ENCODE data around the gene SMC1B.
"Not testable (repeated sequence)": the region's sequence is repeated elsewhere in the genome, so short reads cannot be mapped to it uniquely, and the experiment has no call there.

Gene SMC1B

GRCh38 chr22:45359627-45360026, 53.8 kb downstream of the SMC1B start:
- Histone ChIP-seq H3K9ac (ENCODE audit: low read length in 5 of 5) (no peak overlapping the region), H3K4me1 (ENCODE audit: control insufficient read depth in 5 of 5, insufficient read depth in 5 of 5, low read length in 5 of 5) (peaks cover 0 to 8% (median 3%) of the 10 kb centered on the region in 5 donors), H3K27ac (ENCODE audit: low read depth, low read length) (no peak overlapping the region)

GRCh38 chr22:45358127-45358526, 55.3 kb downstream of the SMC1B start:
- H3K9ac ChIP-seq (ENCODE audit: low read length in 5 of 5), result no peak overlapping the region
- no peaks in the 10 kb centered on the region for H3K27me3 ChIP-seq (ENCODE audit: control insufficient read depth in 5 of 5, insufficient read depth in 4 of 5, low read length in 5 of 5)
- no peak overlapping the region for H3K4me3 ChIP-seq (ENCODE audit: low read depth in 1 of 5, low read length in 5 of 5)
- H3K9me3 ChIP-seq (ENCODE audit: control insufficient read depth in 5 of 5, low read length in 5 of 5), result no peaks in the 10 kb centered on the region
- H3K27ac ChIP-seq (ENCODE audit: low read depth, low read length), result no peak overlapping the region
- no peaks in the 10 kb centered on the region for H3K36me3 ChIP-seq (ENCODE audit: control insufficient read depth in 5 of 5, insufficient read depth in 5 of 5, low read length in 5 of 5)
- peaks cover 0 to 8% (median 3%) of the 10 kb centered on the region in 5 donors for H3K4me1 ChIP-seq (ENCODE audit: control insufficient read depth in 5 of 5, insufficient read depth in 5 of 5, low read length in 5 of 5)

More at GRCh38 chr22:45359627-45360026, 53.8 kb downstream of the SMC1B start:
- H3K36me3 ChIP-seq (ENCODE audit: control insufficient read depth in 5 of 5, insufficient read depth in 5 of 5, low read length in 5 of 5), result no peaks in the 10 kb centered on the region
- H3K4me3 ChIP-seq (ENCODE audit: low read depth in 1 of 5, low read length in 5 of 5), result no peak overlapping the region
- H3K9me3 ChIP-seq (ENCODE audit: control insufficient read depth in 5 of 5, low read length in 5 of 5), result no peaks in the 10 kb centered on the region
- H3K27me3 ChIP-seq (ENCODE audit: control insufficient read depth in 5 of 5, insufficient read depth in 4 of 5, low read length in 5 of 5), result no peaks in the 10 kb centered on the region

GRCh38 chr22:45357490-45357889, 55.9 kb downstream of the SMC1B start:
- Histone ChIP-seq H3K9me3 (ENCODE audit: control insufficient read depth in 5 of 5, low read length in 5 of 5) (no peaks in the 10 kb centered on the region), H3K36me3 (ENCODE audit: control insufficient read depth in 5 of 5, insufficient read depth in 5 of 5, low read length in 5 of 5) (no peaks in the 10 kb centered on the region), H3K9ac (ENCODE audit: low read length in 5 of 5) (no peak overlapping the region), H3K27ac (ENCODE audit: low read depth, low read length) (no peak overlapping the region), H3K4me3 (ENCODE audit: low read depth in 1 of 5, low read length in 5 of 5) (no peak overlapping the region), H3K4me1 (ENCODE audit: control insufficient read depth in 5 of 5, insufficient read depth in 5 of 5, low read length in 5 of 5) (peaks cover 0 to 8% (median 3%) of the 10 kb centered on the region in 5 donors), H3K27me3 (ENCODE audit: control insufficient read depth in 5 of 5, insufficient read depth in 4 of 5, low read length in 5 of 5) (no peaks in the 10 kb centered on the region)

- no peak overlapping the region for H3K27ac ChIP-seq (ENCODE audit: low read depth, low read length)
- peaks cover 0 to 8% (median 3%) of the 10 kb centered on the region in 5 donors for H3K4me1 ChIP-seq (ENCODE audit: control insufficient read depth in 5 of 5, insufficient read depth in 5 of 5, low read length in 5 of 5)
- H3K9ac ChIP-seq (ENCODE audit: low read length in 5 of 5), result no peak overlapping the region
- H3K36me3 ChIP-seq (ENCODE audit: control insufficient read depth in 5 of 5, insufficient read depth in 5 of 5, low read length in 5 of 5), result no peaks in the 10 kb centered on the region
- no peak overlapping the region for H3K4me3 ChIP-seq (ENCODE audit: low read depth in 1 of 5, low read length in 5 of 5)
- no peaks in the 10 kb centered on the region for H3K9me3 ChIP-seq (ENCODE audit: control insufficient read depth in 5 of 5, low read length in 5 of 5)
- H3K27me3 ChIP-seq (ENCODE audit: control insufficient read depth in 5 of 5, insufficient read depth in 4 of 5, low read length in 5 of 5), result no peaks in the 10 kb centered on the region
These were observed 59.6 kb downstream of the SMC1B start for GRCh38 chr22:45353786-45354185.

- H3K4me3 ChIP-seq (ENCODE audit: low read depth in 1 of 5, low read length in 5 of 5); H3K4me1 ChIP-seq (ENCODE audit: control insufficient read depth in 5 of 5, insufficient read depth in 5 of 5, low read length in 5 of 5); H3K9ac ChIP-seq (ENCODE audit: low read length in 5 of 5); H3K27ac ChIP-seq (ENCODE audit: low read depth, low read length); H3K36me3 ChIP-seq (ENCODE audit: control insufficient read depth in 5 of 5, insufficient read depth in 5 of 5, low read length in 5 of 5); H3K27me3 ChIP-seq (ENCODE audit: control insufficient read depth in 5 of 5, insufficient read depth in 4 of 5, low read length in 5 of 5); H3K9me3 ChIP-seq (ENCODE audit: control insufficient read depth in 5 of 5, low read length in 5 of 5): not testable (repeated sequence)
These were observed 60.6 kb downstream of the SMC1B start for GRCh38 chr22:45352757-45353156.

- H3K4me1 ChIP-seq (ENCODE audit: control insufficient read depth in 5 of 5, insufficient read depth in 5 of 5, low read length in 5 of 5), result no peaks in the 10 kb centered on the region
- H3K9me3 ChIP-seq (ENCODE audit: control insufficient read depth in 5 of 5, low read length in 5 of 5), result no peaks in the 10 kb centered on the region
- H3K36me3 ChIP-seq (ENCODE audit: control insufficient read depth in 5 of 5, insufficient read depth in 5 of 5, low read length in 5 of 5), result no peaks in the 10 kb centered on the region
- H3K27me3 ChIP-seq (ENCODE audit: control insufficient read depth in 5 of 5, insufficient read depth in 4 of 5, low read length in 5 of 5), result no peaks in the 10 kb centered on the region
- no peak overlapping the region for H3K4me3 ChIP-seq (ENCODE audit: low read depth in 1 of 5, low read length in 5 of 5)
- H3K27ac ChIP-seq (ENCODE audit: low read depth, low read length), result no peak overlapping the region
- H3K9ac ChIP-seq (ENCODE audit: low read length in 5 of 5), result no peak overlapping the region
These were observed 61.4 kb downstream of the SMC1B start for GRCh38 chr22:45351956-45352355.

GRCh38 chr22:45349916-45350315, 63.5 kb downstream of the SMC1B start:
- H3K9me3 ChIP-seq (ENCODE audit: control insufficient read depth in 5 of 5, low read length in 5 of 5), result no peaks in the 10 kb centered on the region
- no peaks in the 10 kb centered on the region for H3K4me1 ChIP-seq (ENCODE audit: control insufficient read depth in 5 of 5, insufficient read depth in 5 of 5, low read length in 5 of 5)
- no peak overlapping the region for H3K4me3 ChIP-seq (ENCODE audit: low read depth in 1 of 5, low read length in 5 of 5)
- H3K27ac ChIP-seq (ENCODE audit: low read depth, low read length), result no peak overlapping the region
- no peak overlapping the region for H3K9ac ChIP-seq (ENCODE audit: low read length in 5 of 5)
- no peaks in the 10 kb centered on the region for H3K27me3 ChIP-seq (ENCODE audit: control insufficient read depth in 5 of 5, insufficient read depth in 4 of 5, low read length in 5 of 5)
- H3K36me3 ChIP-seq (ENCODE audit: control insufficient read depth in 5 of 5, insufficient read depth in 5 of 5, low read length in 5 of 5), result no peaks in the 10 kb centered on the region

GRCh38 chr22:45344334-45344733, 69.1 kb downstream of the SMC1B start:
- no peak overlapping the region for H3K27ac ChIP-seq (ENCODE audit: low read depth, low read length)
- no peak overlapping the region for H3K9ac ChIP-seq (ENCODE audit: low read length in 5 of 5)
- H3K9me3 ChIP-seq (ENCODE audit: control insufficient read depth in 5 of 5, low read length in 5 of 5), result no peaks in the 10 kb centered on the region
- H3K27me3 ChIP-seq (ENCODE audit: control insufficient read depth in 5 of 5, insufficient read depth in 4 of 5, low read length in 5 of 5), result no peaks in the 10 kb centered on the region
- peaks cover 0 to 8% (median 0%) of the 10 kb centered on the region in 5 donors for H3K4me1 ChIP-seq (ENCODE audit: control insufficient read depth in 5 of 5, insufficient read depth in 5 of 5, low read length in 5 of 5)
- H3K4me3 ChIP-seq (ENCODE audit: low read depth in 1 of 5, low read length in 5 of 5), result no peak overlapping the region
- peaks cover 7 to 27% (median 20%) of the 10 kb centered on the region in 5 donors for H3K36me3 ChIP-seq (ENCODE audit: control insufficient read depth in 5 of 5, insufficient read depth in 5 of 5, low read length in 5 of 5)

- peaks cover 7 to 27% (median 23%) of the 10 kb centered on the region in 5 donors for H3K36me3 ChIP-seq (ENCODE audit: control insufficient read depth in 5 of 5, insufficient read depth in 5 of 5, low read length in 5 of 5)
- no peak overlapping the region for H3K4me3 ChIP-seq (ENCODE audit: low read depth in 1 of 5, low read length in 5 of 5)
- no peaks in the 10 kb centered on the region for H3K9me3 ChIP-seq (ENCODE audit: control insufficient read depth in 5 of 5, low read length in 5 of 5)
- H3K4me1 ChIP-seq (ENCODE audit: control insufficient read depth in 5 of 5, insufficient read depth in 5 of 5, low read length in 5 of 5), result peaks cover 0 to 8% (median 0%) of the 10 kb centered on the region in 5 donors
- no peaks in the 10 kb centered on the region for H3K27me3 ChIP-seq (ENCODE audit: control insufficient read depth in 5 of 5, insufficient read depth in 4 of 5, low read length in 5 of 5)
- no peak overlapping the region for H3K27ac ChIP-seq (ENCODE audit: low read depth, low read length)
- H3K9ac ChIP-seq (ENCODE audit: low read length in 5 of 5), result no peak overlapping the region
These were observed 70.3 kb downstream of the SMC1B start for GRCh38 chr22:45343143-45343542.

GRCh38 chr22:45341498-45341897, 71.9 kb downstream of the SMC1B start:
- Histone ChIP-seq H3K9me3 (ENCODE audit: control insufficient read depth in 5 of 5, low read length in 5 of 5) (no peaks in the 10 kb centered on the region), H3K27ac (ENCODE audit: low read depth, low read length) (no peak overlapping the region), H3K36me3 (ENCODE audit: control insufficient read depth in 5 of 5, insufficient read depth in 5 of 5, low read length in 5 of 5) (peaks cover 7 to 29% (median 25%) of the 10 kb centered on the region in 5 donors), H3K4me1 (ENCODE audit: control insufficient read depth in 5 of 5, insufficient read depth in 5 of 5, low read length in 5 of 5) (peaks cover 0 to 23% (median 13%) of the 10 kb centered on the region in 5 donors), H3K4me3 (ENCODE audit: low read depth in 1 of 5, low read length in 5 of 5) (no peak overlapping the region), H3K9ac (ENCODE audit: low read length in 5 of 5) (no peak overlapping the region), H3K27me3 (ENCODE audit: control insufficient read depth in 5 of 5, insufficient read depth in 4 of 5, low read length in 5 of 5) (no peaks in the 10 kb centered on the region)

- peaks cover 0 to 33% (median 21%) of the 10 kb centered on the region in 5 donors for H3K4me1 ChIP-seq (ENCODE audit: control insufficient read depth in 5 of 5, insufficient read depth in 5 of 5, low read length in 5 of 5)
- no peaks in the 10 kb centered on the region for H3K27me3 ChIP-seq (ENCODE audit: control insufficient read depth in 5 of 5, insufficient read depth in 4 of 5, low read length in 5 of 5)
- no peak overlapping the region for H3K27ac ChIP-seq (ENCODE audit: low read depth, low read length)
- H3K4me3 ChIP-seq (ENCODE audit: low read depth in 1 of 5, low read length in 5 of 5), result no peak overlapping the region
- H3K36me3 ChIP-seq (ENCODE audit: control insufficient read depth in 5 of 5, insufficient read depth in 5 of 5, low read length in 5 of 5), result peaks cover 7 to 40% (median 34%) of the 10 kb centered on the region in 5 donors
- H3K9ac ChIP-seq (ENCODE audit: low read length in 5 of 5), result no peak overlapping the region
- no peaks in the 10 kb centered on the region for H3K9me3 ChIP-seq (ENCODE audit: control insufficient read depth in 5 of 5, low read length in 5 of 5)
These were observed 73.1 kb downstream of the SMC1B start for GRCh38 chr22:45340323-45340722.

All from subcutaneous abdominal adipose tissue (tissue), 5 donors.